Spleen (tissue), 7 donors: ENCODE results near the gene BFSP1.

ENCODE experiments used
- POLR2A ChIP-seq, 3 donors: fragments of 450-650 bp; IDR thresholded peaks; one replicate each; pipeline ENCODE4 v1.5.1; 2017; ENCODE audit warnings: antibody characterized with exemption in 3 of 3, mild to moderate bottlenecking in 1 of 3
- TF ChIP-seq, protein P1 (sequence below), 11 experiments: fragments of 200-600 bp in 7 of 11; fragments of 450-650 bp in 4 of 11; sonication (generic) in 4 of 11; IDR thresholded peaks in 8 of 11; conservative IDR thresholded peaks in 3 of 11; 1 replicate in 7 of 11; 2 replicates in 4 of 11; pipeline versions ENCODE4 v1.4.0 to v1.8.0; 2016 to 2021; ENCODE audit warnings: antibody characterized with exemption in 11 of 11, inconsistent platforms in 4 of 11, mild to moderate bottlenecking in 1 of 11
- donor health status: DM: no; HTN: no; CAD: no; lungs with moderate emphysema.
- donor health status: DM: no; HTN: no; CAD: no.
- donor health status: DM: no; HTN: no; CAD: no.

DNA sequence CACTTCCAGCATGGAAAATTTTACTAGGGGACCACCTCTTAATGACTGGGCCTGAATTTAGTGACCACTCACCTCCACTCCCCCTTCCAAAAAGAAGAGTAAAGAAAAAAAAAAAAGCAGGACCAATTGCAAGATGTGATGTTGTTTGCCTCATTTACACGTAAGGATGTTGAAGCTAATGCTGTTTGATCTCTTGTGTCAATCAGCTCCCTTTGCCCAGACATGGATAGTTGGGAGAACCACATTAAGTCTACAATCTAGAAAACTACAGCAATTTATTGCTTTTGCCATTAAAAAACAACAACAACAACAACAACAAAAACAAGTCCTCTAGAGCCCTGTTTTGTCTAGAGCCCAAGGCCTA, 27.7 kb upstream of the BFSP1 start:
- TF ChIP-seq, protein P1, sequence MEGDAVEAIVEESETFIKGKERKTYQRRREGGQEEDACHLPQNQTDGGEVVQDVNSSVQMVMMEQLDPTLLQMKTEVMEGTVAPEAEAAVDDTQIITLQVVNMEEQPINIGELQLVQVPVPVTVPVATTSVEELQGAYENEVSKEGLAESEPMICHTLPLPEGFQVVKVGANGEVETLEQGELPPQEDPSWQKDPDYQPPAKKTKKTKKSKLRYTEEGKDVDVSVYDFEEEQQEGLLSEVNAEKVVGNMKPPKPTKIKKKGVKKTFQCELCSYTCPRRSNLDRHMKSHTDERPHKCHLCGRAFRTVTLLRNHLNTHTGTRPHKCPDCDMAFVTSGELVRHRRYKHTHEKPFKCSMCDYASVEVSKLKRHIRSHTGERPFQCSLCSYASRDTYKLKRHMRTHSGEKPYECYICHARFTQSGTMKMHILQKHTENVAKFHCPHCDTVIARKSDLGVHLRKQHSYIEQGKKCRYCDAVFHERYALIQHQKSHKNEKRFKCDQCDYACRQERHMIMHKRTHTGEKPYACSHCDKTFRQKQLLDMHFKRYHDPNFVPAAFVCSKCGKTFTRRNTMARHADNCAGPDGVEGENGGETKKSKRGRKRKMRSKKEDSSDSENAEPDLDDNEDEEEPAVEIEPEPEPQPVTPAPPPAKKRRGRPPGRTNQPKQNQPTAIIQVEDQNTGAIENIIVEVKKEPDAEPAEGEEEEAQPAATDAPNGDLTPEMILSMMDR (IDR thresholded peaks at IDR 0.05 in 8 of 11, conservative IDR thresholded peaks at IDR 0.05 in 3 of 11): no peak
- TF ChIP-seq POLR2A (IDR thresholded peaks at IDR 0.05): no peak
